Endometrium (tissue), 2 donors: ENCODE measurements around the gene PPP1CB.
"Not testable (repeated sequence)": the region's sequence is repeated elsewhere in the genome, so short reads cannot be mapped to it uniquely, and the experiment has no call there.

ENCODE experiments used
- FAIRE-seq: peaks from 2 replicates; lab custom pipeline; 2012; peaks lifted over from hg19 to GRCh38; lab: Jason Lieb, UNC
- donor health status: control.
- donor health status: control.

The PPP1CB gene

GRCh38 chr2:28751252-28751955, at the start of gene PPP1CB:
PPP1CB (plus strand) TSS chr2:28751830; CDS start chr2:28752125, 295 bp downstream.
- FAIRE-seq: no peak

DNA sequence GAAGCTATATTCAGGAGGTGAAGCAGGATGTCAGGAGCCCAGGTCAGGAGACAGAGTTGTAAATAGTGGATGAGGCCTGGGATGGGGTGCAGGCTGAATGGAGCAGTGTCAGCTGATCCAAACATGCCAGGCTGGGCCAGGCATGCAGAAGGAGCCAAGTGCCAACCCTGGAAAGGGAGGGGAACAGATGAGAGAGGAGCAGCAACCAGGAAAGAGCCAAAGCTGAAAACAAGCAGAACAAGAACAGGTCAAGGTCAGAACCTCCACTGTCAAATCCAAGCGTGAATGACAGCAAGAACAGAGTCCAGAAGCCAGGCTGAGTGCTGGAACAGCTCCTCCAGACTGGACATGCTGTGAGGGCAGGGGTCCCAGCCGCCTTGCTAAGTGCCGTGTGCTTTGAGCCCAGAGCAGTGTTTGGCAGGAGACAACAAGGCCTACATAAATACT, 49.2 kb upstream of the PPP1CB start:
- FAIRE-seq: no peak

DNA sequence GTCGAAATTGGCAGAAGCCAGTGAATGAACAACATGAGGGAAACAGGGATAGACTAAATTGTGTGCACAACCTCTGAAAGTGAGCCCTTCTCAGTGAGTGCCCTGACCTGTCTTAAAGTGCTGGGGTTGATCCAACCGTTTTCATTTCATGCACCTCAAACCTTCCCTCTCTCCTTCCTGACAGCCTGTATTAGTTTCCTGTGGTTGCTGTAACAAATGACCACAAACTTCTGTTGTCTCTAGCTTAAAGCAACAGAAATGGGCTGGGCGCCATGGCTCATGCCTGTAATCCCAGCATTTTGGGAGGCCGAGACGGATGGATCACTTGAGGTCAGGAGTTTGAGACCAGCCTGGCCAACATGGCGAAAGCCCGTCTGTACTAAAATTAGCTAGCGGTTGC, 48.8 kb upstream of the PPP1CB start:
- no peak for FAIRE-seq

DNA sequence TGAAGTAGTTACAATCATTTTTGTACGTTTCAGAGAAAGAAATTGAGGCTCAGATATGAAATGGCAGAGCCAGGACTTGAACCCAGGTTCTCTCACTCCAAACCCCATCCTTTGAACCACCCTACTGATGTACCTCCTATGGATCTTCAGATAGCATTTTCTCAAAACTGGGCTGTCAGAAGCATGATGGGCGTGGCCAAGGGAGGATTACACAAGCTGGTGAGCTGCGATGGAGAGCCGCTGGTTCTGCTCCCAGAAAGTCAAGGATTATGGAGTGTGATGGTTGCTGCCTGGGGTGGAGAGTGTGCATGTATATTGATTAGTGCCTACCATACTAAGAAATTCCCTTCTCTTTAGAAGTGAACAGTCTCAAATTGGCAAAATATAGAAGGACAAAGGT, 47.0 kb upstream of the PPP1CB start:
- FAIRE-seq: no peak

DNA sequence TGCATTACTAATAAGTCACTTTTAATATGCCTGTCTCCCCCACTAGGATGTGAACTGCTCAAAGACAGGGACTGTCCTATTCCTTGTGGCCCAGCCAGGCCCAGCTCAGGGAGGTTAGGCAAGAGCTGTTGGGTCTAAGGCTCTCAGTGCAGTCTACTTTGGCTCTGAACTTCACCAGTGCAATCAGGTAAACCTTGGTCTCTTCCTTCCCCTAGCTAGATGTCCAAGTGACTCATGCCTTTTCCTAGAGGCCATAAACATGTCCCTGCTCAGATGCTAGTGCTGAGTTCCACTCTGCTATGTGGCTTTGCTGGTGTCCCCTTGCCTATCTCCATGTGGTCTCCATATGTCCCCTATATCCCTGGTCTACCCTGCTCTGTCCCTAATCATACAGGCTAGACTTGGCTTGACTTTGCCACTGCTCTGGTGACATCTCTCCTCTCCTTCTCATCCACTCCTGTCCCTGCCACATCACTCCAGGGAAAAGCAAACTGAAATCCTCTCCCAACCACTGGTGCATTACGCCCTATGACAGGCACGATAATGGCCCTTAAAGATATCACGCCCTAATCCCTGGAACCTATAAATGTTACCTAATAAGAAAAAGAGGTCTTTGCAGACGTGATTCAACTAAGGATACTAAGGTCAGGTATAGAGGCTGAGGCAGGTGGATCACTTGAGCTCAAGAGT, 45.7 kb upstream of the PPP1CB start:
- FAIRE-seq: no peak

DNA sequence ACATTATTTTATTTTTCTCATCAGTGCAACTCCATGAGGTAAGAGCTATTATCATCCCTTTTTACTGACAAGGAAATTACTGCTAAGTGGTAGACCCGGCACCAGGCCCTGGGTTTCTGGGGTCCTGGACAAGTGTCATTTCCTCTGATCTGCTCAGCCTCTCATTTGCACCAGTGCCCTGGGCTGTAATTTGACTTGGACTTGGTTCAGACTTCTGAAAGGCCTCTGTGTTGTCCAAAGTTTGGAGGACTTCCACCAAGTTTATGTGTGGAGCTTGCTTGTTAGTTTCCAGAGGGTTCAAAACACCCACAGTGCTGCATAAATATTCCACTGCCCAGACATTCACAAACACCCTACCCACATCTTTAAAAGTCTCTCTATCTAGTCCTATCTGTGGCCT, 44.0 kb upstream of the PPP1CB start:
- no peak for FAIRE-seq

- FAIRE-seq: no peak
Measured at GRCh38 chr2:28709101-28709500, 42.5 kb upstream of the PPP1CB start.

GRCh38 chr2:28710545-28710944, 41.1 kb upstream of the PPP1CB start:
- no peak for FAIRE-seq

DNA sequence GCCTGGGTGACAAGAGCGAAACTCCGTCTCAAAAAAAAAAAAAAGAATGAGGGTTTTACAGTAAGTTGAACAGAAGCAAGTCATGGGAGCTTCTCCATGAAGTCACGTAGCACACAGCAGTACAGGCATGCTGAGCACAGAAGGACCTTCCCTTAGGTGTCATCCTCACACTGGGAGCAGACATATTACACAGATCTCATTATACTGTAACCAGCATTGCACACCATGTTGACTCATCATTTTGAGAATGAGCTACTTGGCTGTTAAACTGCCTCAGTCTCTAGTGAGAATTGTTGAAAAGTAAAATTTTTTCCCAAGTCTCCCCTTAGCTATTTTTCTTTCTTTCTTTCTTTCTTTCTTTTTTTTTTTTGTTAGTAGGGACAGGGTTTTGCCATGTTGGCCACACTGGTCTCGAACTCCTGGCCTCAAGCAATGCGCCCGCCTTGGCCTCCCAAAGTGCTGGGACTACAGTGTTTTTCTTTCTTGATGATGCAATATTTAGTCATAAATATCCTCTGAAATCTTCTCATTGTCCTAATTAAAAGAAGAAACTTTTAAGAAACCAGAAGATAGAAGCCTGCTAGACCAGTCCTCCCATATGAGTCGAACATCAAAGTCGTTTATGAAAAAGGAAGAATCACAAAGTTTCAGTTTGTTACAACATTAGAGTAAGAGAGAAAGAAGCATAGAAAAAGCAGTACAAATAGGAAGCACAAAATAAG, 37.9 kb upstream of the PPP1CB start:
- FAIRE-seq: no peak

- FAIRE-seq: peak; percentile 18
Measured at GRCh38 chr2:28716265-28716865, 35.3 kb upstream of the PPP1CB start.

DNA sequence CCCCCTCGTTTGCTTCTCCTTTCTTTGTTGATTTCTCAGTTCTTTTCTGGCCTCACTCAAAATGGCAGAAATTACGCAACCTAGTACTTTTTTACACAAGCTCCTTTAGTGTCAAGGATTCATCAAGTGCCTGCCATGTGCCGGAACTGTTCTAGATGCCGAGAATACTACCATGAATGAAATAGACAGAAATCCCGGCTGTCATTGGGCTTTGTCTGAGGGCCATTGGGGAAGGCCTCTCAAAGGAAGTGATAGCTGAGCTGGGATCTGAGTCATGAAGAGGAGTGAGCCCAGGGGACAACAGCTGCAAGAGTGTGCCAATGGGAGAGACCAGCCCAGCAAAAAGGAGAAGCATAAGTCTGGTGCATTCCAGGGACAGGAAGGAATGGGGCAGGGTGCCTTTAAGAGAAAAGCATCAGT, 34.3 kb upstream of the PPP1CB start:
- FAIRE-seq: no peak

GRCh38 chr2:28720345-28720744, 31.3 kb upstream of the PPP1CB start:
- no peak for FAIRE-seq

DNA sequence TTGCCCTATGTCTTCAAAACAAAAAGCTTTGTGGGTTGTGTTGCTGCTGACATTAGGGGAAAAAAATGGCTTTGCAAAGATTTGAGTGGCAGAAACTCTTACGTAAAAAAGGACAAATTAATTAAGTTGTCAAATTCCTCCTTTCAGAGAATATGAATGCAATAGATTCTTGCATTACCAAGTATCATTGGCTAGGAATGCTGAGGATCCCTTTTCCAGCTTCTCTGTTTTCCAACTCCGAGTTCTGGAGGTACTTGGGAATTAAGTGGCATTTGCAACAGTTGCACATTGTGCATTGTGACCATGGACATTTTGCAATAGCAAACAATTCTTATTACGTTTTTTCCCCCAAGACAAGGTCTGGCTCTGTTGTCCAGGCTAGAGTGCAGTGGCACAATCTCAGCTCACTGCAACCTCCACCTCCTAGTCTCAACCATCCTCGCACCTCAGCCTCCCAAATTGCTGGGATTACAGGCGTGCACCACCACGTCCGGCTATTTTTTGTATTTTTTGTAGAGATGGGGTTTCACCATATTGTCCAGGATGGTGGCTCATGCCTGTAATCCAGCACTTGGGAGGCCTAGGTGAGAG, 29.9 kb upstream of the PPP1CB start:
- FAIRE-seq: no peak

DNA sequence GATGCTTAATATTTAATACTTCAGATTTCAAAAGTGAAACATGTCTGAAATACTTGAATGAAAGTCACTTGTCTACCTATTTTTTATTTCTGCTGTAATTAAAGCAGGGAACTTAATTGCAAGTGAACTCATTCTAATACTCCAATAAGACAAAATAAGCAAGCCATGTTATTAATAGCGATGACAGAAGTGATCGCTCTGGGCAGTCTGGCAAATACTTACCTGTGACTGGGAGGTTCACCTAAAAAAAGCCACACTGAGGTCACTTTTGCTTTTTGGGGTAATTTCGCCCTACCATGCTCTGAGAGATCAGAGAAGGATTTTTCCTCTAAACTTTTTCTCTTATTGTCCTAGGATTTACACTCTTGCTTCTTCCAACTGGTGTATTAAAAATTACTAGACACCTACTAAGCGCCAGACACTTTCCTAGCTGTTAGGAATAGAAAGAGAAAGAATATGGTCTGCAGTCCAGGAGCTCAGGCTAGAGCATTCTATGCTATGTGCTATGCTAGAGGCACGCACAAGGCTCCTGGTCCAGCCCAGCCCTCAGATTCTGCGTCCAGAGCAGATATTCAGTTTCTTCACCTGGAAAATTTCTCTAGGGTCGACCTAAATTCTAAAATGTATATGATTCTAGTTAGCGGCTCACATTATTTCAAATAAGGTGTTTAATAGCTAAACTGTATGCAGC, 26.5 kb upstream of the PPP1CB start:
- no peak for FAIRE-seq

GRCh38 chr2:28726177-28726576, 25.5 kb upstream of the PPP1CB start:
- no peak for FAIRE-seq

GRCh38 chr2:28729698-28730097, 21.9 kb upstream of the PPP1CB start:
- FAIRE-seq: peak; percentile 23

GRCh38 chr2:28730641-28731146, 20.9 kb upstream of the PPP1CB start:
- no peak for FAIRE-seq

- FAIRE-seq: no peak
Measured at GRCh38 chr2:28735511-28735910, 16.1 kb upstream of the PPP1CB start.

GRCh38 chr2:28736034-28736433, 15.6 kb upstream of the PPP1CB start:
- no peak for FAIRE-seq

- no peak for FAIRE-seq
Measured at GRCh38 chr2:28737655-28738054, 14.0 kb upstream of the PPP1CB start.

DNA sequence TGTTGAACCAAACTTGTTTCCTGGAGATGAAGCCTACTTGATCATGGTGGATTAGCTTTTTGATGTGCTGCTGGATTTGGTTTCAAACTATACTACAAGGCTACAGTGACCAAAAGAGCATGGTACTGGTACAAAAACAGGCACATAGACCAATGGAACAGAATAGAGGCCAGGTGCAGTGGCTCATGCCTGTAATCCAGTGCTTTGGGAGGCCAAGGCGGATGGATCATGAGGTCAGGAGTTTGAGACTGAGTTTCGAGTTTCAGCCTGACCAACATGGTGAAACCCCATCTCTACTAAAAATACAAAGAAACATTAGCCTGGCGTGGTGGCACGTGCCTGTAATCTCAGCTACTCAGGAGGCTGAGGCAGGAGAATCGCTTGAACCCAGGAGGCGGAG, 9.0 kb upstream of the PPP1CB start:
- FAIRE-seq: not testable (repeated sequence)
